ENCODE data around the gene WDHD1.
"Not testable (repeated sequence)": the region's sequence is repeated elsewhere in the genome, so short reads cannot be mapped to it uniquely, and the experiment has no call there.

Gene WDHD1

GRCh38 chr14:54919330-54919729 lies 107.6 kb downstream of the WDHD1 start:
- DNase-seq (ENCODE audit: low read depth): no peak
- no peak overlapping the region for H3K4me3 ChIP-seq (ENCODE audit: low read depth, low read length)
- no peak for TF ChIP-seq POLR2A (IDR thresholded peaks at IDR 0.05; ENCODE audit: extremely low read depth, insufficient read length)
- TF ChIP-seq, protein P1, sequence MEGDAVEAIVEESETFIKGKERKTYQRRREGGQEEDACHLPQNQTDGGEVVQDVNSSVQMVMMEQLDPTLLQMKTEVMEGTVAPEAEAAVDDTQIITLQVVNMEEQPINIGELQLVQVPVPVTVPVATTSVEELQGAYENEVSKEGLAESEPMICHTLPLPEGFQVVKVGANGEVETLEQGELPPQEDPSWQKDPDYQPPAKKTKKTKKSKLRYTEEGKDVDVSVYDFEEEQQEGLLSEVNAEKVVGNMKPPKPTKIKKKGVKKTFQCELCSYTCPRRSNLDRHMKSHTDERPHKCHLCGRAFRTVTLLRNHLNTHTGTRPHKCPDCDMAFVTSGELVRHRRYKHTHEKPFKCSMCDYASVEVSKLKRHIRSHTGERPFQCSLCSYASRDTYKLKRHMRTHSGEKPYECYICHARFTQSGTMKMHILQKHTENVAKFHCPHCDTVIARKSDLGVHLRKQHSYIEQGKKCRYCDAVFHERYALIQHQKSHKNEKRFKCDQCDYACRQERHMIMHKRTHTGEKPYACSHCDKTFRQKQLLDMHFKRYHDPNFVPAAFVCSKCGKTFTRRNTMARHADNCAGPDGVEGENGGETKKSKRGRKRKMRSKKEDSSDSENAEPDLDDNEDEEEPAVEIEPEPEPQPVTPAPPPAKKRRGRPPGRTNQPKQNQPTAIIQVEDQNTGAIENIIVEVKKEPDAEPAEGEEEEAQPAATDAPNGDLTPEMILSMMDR (IDR thresholded peaks at IDR 0.05; ENCODE audit: low read depth, low read length): no peak
- TF ChIP-seq MAX (IDR thresholded peaks at IDR 0.05; ENCODE audit: low read depth, low read length): no peak
- TF ChIP-seq MYC (IDR thresholded peaks at IDR 0.05; ENCODE audit: low read depth, low read length): no peak

GRCh38 chr14:54918427-54918826 lies 108.5 kb downstream of the WDHD1 start:
- no peak overlapping the region for H3K4me3 ChIP-seq (ENCODE audit: low read depth, low read length)
- no peak for DNase-seq (ENCODE audit: low read depth)
- TF ChIP-seq MYC (IDR thresholded peaks at IDR 0.05; ENCODE audit: low read depth, low read length): no peak
- TF ChIP-seq POLR2A (IDR thresholded peaks at IDR 0.05; ENCODE audit: extremely low read depth, insufficient read length): no peak
- TF ChIP-seq MAX (IDR thresholded peaks at IDR 0.05; ENCODE audit: low read depth, low read length): no peak
- TF ChIP-seq, protein P1 (IDR thresholded peaks at IDR 0.05; ENCODE audit: low read depth, low read length): no peak

GRCh38 chr14:54916101-54916500 lies 110.8 kb downstream of the WDHD1 start:
- TF ChIP-seq MAX (IDR thresholded peaks at IDR 0.05; ENCODE audit: low read depth, low read length) (no peak), MYC (IDR thresholded peaks at IDR 0.05; ENCODE audit: low read depth, low read length) (no peak), POLR2A (IDR thresholded peaks at IDR 0.05; ENCODE audit: extremely low read depth, insufficient read length) (no peak)
- TF ChIP-seq, protein P1 (IDR thresholded peaks at IDR 0.05; ENCODE audit: low read depth, low read length): no peak
- no peak overlapping the region for H3K4me3 ChIP-seq (ENCODE audit: low read depth, low read length)
- no peak for DNase-seq (ENCODE audit: low read depth)

GRCh38 chr14:54909817-54910558 lies 116.9 kb downstream of the WDHD1 start:
- H3K4me3 ChIP-seq (ENCODE audit: low read depth, low read length): no peak overlapping the region
- TF ChIP-seq POLR2A (IDR thresholded peaks at IDR 0.05; ENCODE audit: extremely low read depth, insufficient read length): no peak
- TF ChIP-seq MYC (IDR thresholded peaks at IDR 0.05; ENCODE audit: low read depth, low read length): no peak
- TF ChIP-seq, protein P1 (IDR thresholded peaks at IDR 0.05; ENCODE audit: low read depth, low read length): no peak
- no peak for TF ChIP-seq MAX (IDR thresholded peaks at IDR 0.05; ENCODE audit: low read depth, low read length)
- DNase-seq (ENCODE audit: low read depth): no peak

DNA sequence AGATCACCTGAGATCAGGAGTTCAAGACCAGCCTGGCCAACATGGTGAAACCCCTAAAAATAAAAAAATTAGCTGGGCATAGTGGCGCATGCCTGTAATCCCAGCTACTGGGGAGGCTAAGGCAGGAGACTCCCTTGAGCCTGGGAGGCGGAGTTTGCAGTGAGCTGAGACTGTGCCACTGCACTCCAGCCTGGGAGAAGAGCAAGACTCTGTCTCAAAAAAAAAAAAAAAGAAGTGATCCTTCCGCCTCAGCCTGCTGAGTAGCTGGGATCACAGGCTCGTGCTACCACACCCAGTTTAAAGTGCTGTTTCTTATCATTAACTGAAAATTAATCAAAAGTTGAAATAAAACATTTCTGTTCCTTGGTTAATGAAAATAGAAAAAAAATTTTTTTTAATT lies 117.9 kb downstream of the WDHD1 start:
- not testable (repeated sequence) for H3K4me3 ChIP-seq (ENCODE audit: low read depth, low read length); DNase-seq (ENCODE audit: low read depth)

GRCh38 chr14:54908190-54908589 lies 118.7 kb downstream of the WDHD1 start:
- TF ChIP-seq MYC (IDR thresholded peaks at IDR 0.05; ENCODE audit: low read depth, low read length) (no peak), MAX (IDR thresholded peaks at IDR 0.05; ENCODE audit: low read depth, low read length) (no peak), POLR2A (IDR thresholded peaks at IDR 0.05; ENCODE audit: extremely low read depth, insufficient read length) (no peak)
- TF ChIP-seq, protein P1 (IDR thresholded peaks at IDR 0.05; ENCODE audit: low read depth, low read length): no peak
- DNase-seq (ENCODE audit: low read depth): no peak
- H3K4me3 ChIP-seq (ENCODE audit: low read depth, low read length): no peak overlapping the region
